ENCODE results near the gene ALDOA. TPM values are rescaled to one million over a fixed set of nuclear protein-coding genes. Genes with fewer than 3 reads are reported as not detected.

Gene ALDOA
- total RNA-seq, 3 donors from 2014 or later: 479 to 672 (median 540) TPM

DNA sequence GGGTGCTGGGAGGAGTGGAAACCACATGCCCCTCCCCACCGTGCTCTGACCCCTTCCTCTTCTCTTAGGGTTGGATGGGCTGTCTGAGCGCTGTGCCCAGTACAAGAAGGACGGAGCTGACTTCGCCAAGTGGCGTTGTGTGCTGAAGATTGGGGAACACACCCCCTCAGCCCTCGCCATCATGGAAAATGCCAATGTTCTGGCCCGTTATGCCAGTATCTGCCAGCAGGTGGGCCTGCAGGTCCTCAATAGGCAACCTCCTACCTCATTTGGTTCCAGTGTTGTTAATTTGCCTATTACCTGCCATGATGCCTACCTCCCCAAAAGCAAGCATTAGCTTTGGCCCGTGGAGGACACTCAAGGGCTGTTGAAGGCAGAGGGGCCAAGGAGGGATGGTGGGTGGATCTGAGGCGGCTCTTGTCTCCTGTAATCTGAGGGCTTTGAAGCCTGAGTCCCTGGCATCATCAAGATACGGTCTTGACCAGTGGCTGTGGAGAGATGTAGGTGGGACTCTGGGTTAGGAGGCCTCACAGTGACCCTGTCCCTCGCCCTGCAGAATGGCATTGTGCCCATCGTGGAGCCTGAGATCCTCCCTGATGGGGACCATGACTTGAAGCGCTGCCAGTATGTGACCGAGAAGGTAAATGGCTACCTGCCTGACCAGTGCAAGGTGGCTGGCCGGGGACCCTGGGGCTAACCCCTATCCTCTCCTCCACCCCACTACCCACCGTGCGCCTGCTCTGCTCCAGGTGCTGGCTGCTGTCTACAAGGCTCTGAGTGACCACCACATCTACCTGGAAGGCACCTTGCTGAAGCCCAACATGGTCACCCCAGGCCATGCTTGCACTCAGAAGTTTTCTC, 3.4 kb downstream of the ALDOA start:
- Histone ChIP-seq H3K4me1 (peaks cover 5 to 9% of the 10 kb centered on the region in 2 donors), H3K27ac (peak overlapping the region; percentile 54 to 77), H3K27me3 (no peaks in the 10 kb centered on the region), H3K9me3 (no peaks in the 10 kb centered on the region), H3K4me3 (peak overlapping the region in 1 of 3 donors; percentile 12), H3K36me3 (peaks cover 13% of the 10 kb centered on the region)
- intact Hi-C loops (cut with DNase I; ENCODE audit: low total_unique reads): no loop called here
- no peak for DNase-seq (ENCODE audit: low spot score in 2 of 2)
- TF ChIP-seq POLR2A (IDR thresholded peaks at IDR 0.05) (no peak), POLR2AphosphoS5 (IDR thresholded peaks at IDR 0.05) (no peak)
- TF ChIP-seq, protein P1, sequence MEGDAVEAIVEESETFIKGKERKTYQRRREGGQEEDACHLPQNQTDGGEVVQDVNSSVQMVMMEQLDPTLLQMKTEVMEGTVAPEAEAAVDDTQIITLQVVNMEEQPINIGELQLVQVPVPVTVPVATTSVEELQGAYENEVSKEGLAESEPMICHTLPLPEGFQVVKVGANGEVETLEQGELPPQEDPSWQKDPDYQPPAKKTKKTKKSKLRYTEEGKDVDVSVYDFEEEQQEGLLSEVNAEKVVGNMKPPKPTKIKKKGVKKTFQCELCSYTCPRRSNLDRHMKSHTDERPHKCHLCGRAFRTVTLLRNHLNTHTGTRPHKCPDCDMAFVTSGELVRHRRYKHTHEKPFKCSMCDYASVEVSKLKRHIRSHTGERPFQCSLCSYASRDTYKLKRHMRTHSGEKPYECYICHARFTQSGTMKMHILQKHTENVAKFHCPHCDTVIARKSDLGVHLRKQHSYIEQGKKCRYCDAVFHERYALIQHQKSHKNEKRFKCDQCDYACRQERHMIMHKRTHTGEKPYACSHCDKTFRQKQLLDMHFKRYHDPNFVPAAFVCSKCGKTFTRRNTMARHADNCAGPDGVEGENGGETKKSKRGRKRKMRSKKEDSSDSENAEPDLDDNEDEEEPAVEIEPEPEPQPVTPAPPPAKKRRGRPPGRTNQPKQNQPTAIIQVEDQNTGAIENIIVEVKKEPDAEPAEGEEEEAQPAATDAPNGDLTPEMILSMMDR (IDR thresholded peaks at IDR 0.05): peak in 2 of 3 donors; percentile 31 to 54

- H3K36me3 ChIP-seq: peaks cover 13% of the 10 kb centered on the region
- TF ChIP-seq POLR2A (IDR thresholded peaks at IDR 0.05): no peak
- TF ChIP-seq POLR2AphosphoS5 (IDR thresholded peaks at IDR 0.05): no peak
- TF ChIP-seq, protein P1 (IDR thresholded peaks at IDR 0.05): no peak
- H3K4me1 ChIP-seq: peaks cover 3 to 9% of the 10 kb centered on the region in 2 donors
- H3K4me3 ChIP-seq: peak overlapping the region in 1 of 3 donors; percentile 23
- intact Hi-C loops (cut with DNase I; ENCODE audit: low total_unique reads): no loop called here
- DNase-seq (ENCODE audit: low spot score in 2 of 2): no peak
- peak overlapping the region; percentile 54 to 77 for H3K27ac ChIP-seq
- no peaks in the 10 kb centered on the region for H3K9me3 ChIP-seq
- H3K27me3 ChIP-seq: no peaks in the 10 kb centered on the region
These were observed 4.3 kb downstream of the ALDOA start for GRCh38 chr16:30069611-30070462.

DNA sequence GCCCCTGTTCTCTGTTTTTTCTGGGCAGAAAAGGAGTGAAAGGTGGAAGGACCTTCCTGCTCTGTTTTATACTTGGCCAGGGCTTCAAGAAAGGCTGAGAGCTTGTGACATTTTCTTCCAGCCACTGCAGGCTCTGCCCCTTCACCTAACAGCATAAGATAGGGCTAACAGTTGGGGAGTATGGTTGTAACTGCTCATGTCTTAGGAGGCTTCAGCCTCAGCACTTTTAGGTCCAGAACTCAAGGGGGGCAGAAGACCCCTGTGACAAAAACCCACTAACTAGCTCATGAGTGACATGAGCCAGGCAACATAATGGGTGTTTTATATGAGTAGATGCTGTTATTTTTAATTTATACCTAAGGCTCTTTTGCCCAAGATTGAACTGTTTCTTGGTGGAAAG, 4.9 kb downstream of the ALDOA start:
- H3K4me3 ChIP-seq: peak overlapping the region in 1 of 3 donors; percentile 23
- no peaks in the 10 kb centered on the region for H3K9me3 ChIP-seq
- peaks cover 13% of the 10 kb centered on the region for H3K36me3 ChIP-seq
- intact Hi-C loops (cut with DNase I; ENCODE audit: low total_unique reads): no loop called here
- no peaks in the 10 kb centered on the region for H3K27me3 ChIP-seq
- peak overlapping the region; percentile 54 to 77 for H3K27ac ChIP-seq
- TF ChIP-seq, protein P1 (IDR thresholded peaks at IDR 0.05): no peak
- no peak for TF ChIP-seq POLR2AphosphoS5 (IDR thresholded peaks at IDR 0.05)
- no peak for TF ChIP-seq POLR2A (IDR thresholded peaks at IDR 0.05)
- no peak for DNase-seq (ENCODE audit: low spot score in 2 of 2)
- peaks cover 3 to 9% of the 10 kb centered on the region in 2 donors for H3K4me1 ChIP-seq

DNA sequence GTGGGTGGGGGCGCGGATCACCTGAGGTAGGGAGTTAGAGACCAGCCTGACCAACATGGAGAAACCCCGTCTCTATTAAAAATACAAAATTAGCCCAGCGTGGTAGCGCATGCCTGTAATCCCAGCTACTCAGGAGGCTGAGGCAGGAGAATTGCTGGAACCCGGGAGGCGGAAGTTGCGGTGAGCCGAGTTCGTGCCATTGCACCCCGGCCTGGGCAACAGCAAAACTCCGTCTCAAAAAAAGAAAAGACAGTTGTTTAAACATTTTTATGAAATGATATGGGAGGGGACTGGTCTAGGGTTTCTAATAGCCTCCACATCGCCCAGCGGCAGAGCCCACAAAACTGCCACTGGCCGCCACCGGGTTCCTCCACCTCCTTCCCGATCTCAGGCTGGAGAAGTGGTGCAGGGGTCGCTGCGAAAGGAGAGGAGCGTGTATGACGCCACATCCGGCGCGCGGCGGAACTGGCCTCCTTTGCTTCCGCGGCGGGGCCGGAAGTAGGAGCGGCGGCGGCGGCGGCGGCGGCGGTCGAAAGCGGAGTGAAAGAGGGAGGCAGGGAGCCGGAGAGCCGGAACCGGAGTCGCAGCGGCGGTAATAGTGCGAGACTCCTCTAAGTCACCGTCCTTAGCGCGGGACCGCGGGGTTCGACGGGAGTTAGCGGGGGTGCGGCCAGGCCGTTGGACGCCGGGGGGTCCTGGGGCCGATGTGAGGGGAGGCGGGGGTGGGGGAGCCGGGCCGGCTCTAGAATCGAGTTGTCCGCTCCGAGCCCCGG, 10.1 kb downstream of the ALDOA start, which contains the start of gene PPP4C:
Gene PPP4C, plus strand, starts transcription at position 492 of the 773 bp plus-strand sequence. CDS start 384 bp downstream, outside the sequence.
- Histone ChIP-seq H3K4me3 (peak within 1 kb of the TSS; percentile 76 to 96 (median 87)), H3K36me3 (peaks cover under 1% of the 10 kb centered on the region), H3K9me3 (no peaks in the 10 kb centered on the region), H3K4me1 (peaks cover 0 to 17% of the 10 kb centered on the region in 2 donors), H3K27me3 (no peaks in the 10 kb centered on the region), H3K27ac (peak within 1 kb of the TSS; percentile 94 to 95)
- intact Hi-C loops (cut with DNase I; ENCODE audit: low total_unique reads): no loop called here
- TF ChIP-seq, protein P1 (IDR thresholded peaks at IDR 0.05): no peak
- TF ChIP-seq POLR2AphosphoS5 (IDR thresholded peaks at IDR 0.05): peak; percentile 69 to 91 (median 87)
- peak; percentile 82 for TF ChIP-seq POLR2A (IDR thresholded peaks at IDR 0.05)
- peak; percentile 80 to 89 for DNase-seq (ENCODE audit: low spot score in 2 of 2)
